ENCODE results near the gene LAMA3. TPM values are rescaled to one million over a fixed set of nuclear protein-coding genes. Genes with fewer than 3 reads are reported as not detected.

LAMA3 gene
- total RNA-seq, 1 donor from 2014 or later = 0.47 TPM

- Mint-ChIP-seq H3K4me3 (no peak overlapping the region), H3K36me3 (no peaks in the 10 kb centered on the region), H3K4me1 (peaks cover 6% of the 10 kb centered on the region), H3K9me3 (no peaks in the 10 kb centered on the region), H3K27me3 (ENCODE audit: insufficient read depth, low read depth) (peaks cover 6% of the 10 kb centered on the region), H3K27ac (no peak overlapping the region)
- H3K4me1 ChIP-seq = peaks cover 6% of the 10 kb centered on the region
- H3F3A ChIP-seq (ENCODE audit: low read depth) = no peaks in the 10 kb centered on the region
- no peak overlapping the region for H3K4me3 ChIP-seq
- H3K27me3 ChIP-seq = no peaks in the 10 kb centered on the region
- DNase-seq (ENCODE audit: low spot score) = no peak
- no peak overlapping the region for H2AFZ ChIP-seq (replicated peaks)
- no peaks in the 10 kb centered on the region for H3K36me3 ChIP-seq
- no peak overlapping the region for H3K4me2 ChIP-seq
- no peak overlapping the region for H3K27ac ChIP-seq
- H3K9ac ChIP-seq = no peak overlapping the region
- H3K79me2 ChIP-seq (ENCODE audit: low read depth) = no peaks in the 10 kb centered on the region
- H3K9me3 ChIP-seq (ENCODE audit: low read depth) = no peaks in the 10 kb centered on the region
- H4K20me1 ChIP-seq (ENCODE audit: low read depth) = no peaks in the 10 kb centered on the region
- no peak for TF ChIP-seq EZH2phosphoT487 (IDR thresholded peaks at IDR 0.05)
- no peak for TF ChIP-seq CTCF (IDR thresholded peaks at IDR 0.05)
- TF ChIP-seq EZH2 (IDR thresholded peaks at IDR 0.05) = no peak
Observed at GRCh38 chr18:23879126-23879525, 189.9 kb downstream of the LAMA3 start.

- Histone ChIP-seq H3K4me1 (peaks cover 10% of the 10 kb centered on the region), H3K27me3 (no peaks in the 10 kb centered on the region), H2AFZ (replicated peaks) (no peak overlapping the region), H3K9me3 (ENCODE audit: low read depth) (no peaks in the 10 kb centered on the region), H3K79me2 (ENCODE audit: low read depth) (no peaks in the 10 kb centered on the region), H3K9ac (no peak overlapping the region), H3F3A (ENCODE audit: low read depth) (no peaks in the 10 kb centered on the region), H3K27ac (no peak overlapping the region), H3K4me3 (no peak overlapping the region), H4K20me1 (ENCODE audit: low read depth) (no peaks in the 10 kb centered on the region), H3K4me2 (no peak overlapping the region), H3K36me3 (no peaks in the 10 kb centered on the region)
- H3K9me3 Mint-ChIP-seq = no peaks in the 10 kb centered on the region
- no peak overlapping the region for H3K4me3 Mint-ChIP-seq
- peaks cover 6% of the 10 kb centered on the region for H3K27me3 Mint-ChIP-seq (ENCODE audit: insufficient read depth, low read depth)
- no peak overlapping the region for H3K27ac Mint-ChIP-seq
- H3K4me1 Mint-ChIP-seq = peaks cover 6% of the 10 kb centered on the region
- DNase-seq (ENCODE audit: low spot score) = no peak
- TF ChIP-seq CTCF (IDR thresholded peaks at IDR 0.05) (no peak), EZH2 (IDR thresholded peaks at IDR 0.05) (no peak), EZH2phosphoT487 (IDR thresholded peaks at IDR 0.05) (no peak)
- no peaks in the 10 kb centered on the region for H3K36me3 Mint-ChIP-seq
Observed at GRCh38 chr18:23879544-23879943, 190.3 kb downstream of the LAMA3 start.

DNA sequence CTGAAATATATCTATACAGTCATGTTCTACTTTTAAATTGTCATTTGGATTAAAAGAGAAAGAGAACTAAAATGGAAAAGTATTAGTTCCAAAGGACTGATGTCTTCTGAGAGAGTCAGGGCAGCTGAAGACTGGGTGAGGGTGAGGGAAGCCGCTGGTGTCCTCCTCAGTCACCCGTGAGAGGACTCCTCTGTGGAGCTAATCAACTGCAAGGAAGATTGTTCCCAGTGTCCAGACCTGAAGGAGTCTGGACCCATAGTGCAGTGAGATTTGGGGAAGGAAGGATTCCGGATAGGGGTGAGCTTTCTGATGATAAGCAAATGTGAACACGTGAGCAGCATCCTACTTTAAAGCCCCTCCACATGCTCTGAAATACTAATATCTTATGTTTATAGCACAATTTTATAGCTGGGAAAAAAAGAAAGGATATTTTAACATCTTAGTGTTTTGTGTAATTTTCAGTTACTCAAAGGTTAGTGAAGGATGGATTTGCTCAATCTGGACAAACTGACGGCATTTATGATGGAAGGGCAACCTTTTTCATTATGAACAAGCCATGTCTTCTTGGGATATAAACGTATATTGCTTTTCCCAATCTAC lies 190.8 kb downstream of the LAMA3 start:
- no peak overlapping the region for H3K4me3 ChIP-seq
- H4K20me1 ChIP-seq (ENCODE audit: low read depth) = no peaks in the 10 kb centered on the region
- Mint-ChIP-seq H3K9me3 (no peaks in the 10 kb centered on the region), H3K36me3 (no peaks in the 10 kb centered on the region), H3K4me1 (peaks cover 6% of the 10 kb centered on the region), H3K27me3 (ENCODE audit: insufficient read depth, low read depth) (peaks cover 6% of the 10 kb centered on the region), H3K27ac (no peak overlapping the region), H3K4me3 (no peak overlapping the region)
- H3K9me3 ChIP-seq (ENCODE audit: low read depth) = no peaks in the 10 kb centered on the region
- no peak for DNase-seq (ENCODE audit: low spot score)
- H2AFZ ChIP-seq (replicated peaks) = no peak overlapping the region
- no peaks in the 10 kb centered on the region for H3K79me2 ChIP-seq (ENCODE audit: low read depth)
- TF ChIP-seq EZH2 (IDR thresholded peaks at IDR 0.05) = no peak
- no peak for TF ChIP-seq CTCF (IDR thresholded peaks at IDR 0.05)
- TF ChIP-seq EZH2phosphoT487 (IDR thresholded peaks at IDR 0.05) = no peak
- H3K27ac ChIP-seq = no peak overlapping the region
- H3F3A ChIP-seq (ENCODE audit: low read depth) = no peaks in the 10 kb centered on the region
- no peak overlapping the region for H3K4me2 ChIP-seq
- peaks cover 13% of the 10 kb centered on the region for H3K4me1 ChIP-seq
- H3K9ac ChIP-seq = no peak overlapping the region
- H3K27me3 ChIP-seq = no peaks in the 10 kb centered on the region
- H3K36me3 ChIP-seq = no peaks in the 10 kb centered on the region

Measured in neural progenitor cell (in vitro differentiated cells).